ENCODE data around the gene MCRS1.

GRCh38 chr12:49585477-49586459, 17.8 kb upstream of the MCRS1 start:
- no peak for TF ChIP-seq CTCF (IDR thresholded peaks at IDR 0.05; ENCODE audit: low read depth, low read length, missing input control)
- no peak for TF ChIP-seq JUND (IDR thresholded peaks at IDR 0.05)
- TF ChIP-seq ATF3 (IDR thresholded peaks at IDR 0.05) = no peak
- TF ChIP-seq REST (IDR thresholded peaks at IDR 0.05) = no peak
- TF ChIP-seq EGR1 (IDR thresholded peaks at IDR 0.05; ENCODE audit: low read depth in 2 of 2) = no peak
